MCF 10A (cell line): Measurements from ENCODE around the gene CACNA2D3. TPM values are rescaled to one million over a fixed set of nuclear protein-coding genes. Genes with fewer than 3 reads are reported as not detected.

Source experiments
- BruUV-seq: library from RNA; stranded (reverse); fragments of 400-500 nt; replicated peaks from 2 replicates; lab custom pipeline; 2021; lab: Mats Ljungman, UMichigan
- CTCF ChIA-PET: fragments of 300-600 bp; sonication (Branson Sonifier 250); formaldehyde crosslinking; extraction: SDS; loops from one replicate; lab custom pipeline; 2021; ENCODE audit warnings: antibody characterized with exemption, inconsistent platforms; lab: Yijun Ruan, JAX
- POLR2A ChIA-PET: fragments of 300-600, 350-650 bp; sonication (Branson Sonifier 250); formaldehyde crosslinking; extraction: SDS; loops from one replicate; lab custom pipeline; 2020; ENCODE audit warnings: antibody characterized with exemption, inconsistent platforms; lab: Yijun Ruan, JAX
- DNase-seq: peaks from one replicate; pipeline ENCODE4 v3.0.0-alpha.2; 2018; ENCODE audit not compliant: unreplicated experiment
- H3K27ac Mint-ChIP-seq: one replicate; pipeline ENCODE4 v1.8.0; 2022; ENCODE audit warnings: mild to moderate bottlenecking, low read depth, mixed read lengths; ENCODE audit not compliant: unreplicated experiment
- H3K27me3 Mint-ChIP-seq: one replicate; pipeline ENCODE4 v1.8.0; 2022; ENCODE audit warnings: mixed read lengths; ENCODE audit not compliant: insufficient read depth, unreplicated experiment
- H3K36me3 Mint-ChIP-seq: one replicate; pipeline ENCODE4 v1.8.0; 2022; ENCODE audit warnings: mild to moderate bottlenecking, moderate library complexity, mixed read lengths; ENCODE audit not compliant: insufficient read depth, unreplicated experiment
- H3K4me1 Mint-ChIP-seq: one replicate; pipeline ENCODE4 v1.8.0; 2022; ENCODE audit warnings: mixed read lengths; ENCODE audit not compliant: insufficient read depth, unreplicated experiment
- H3K4me3 Mint-ChIP-seq: one replicate; pipeline ENCODE4 v1.8.0; 2022; ENCODE audit warnings: mild to moderate bottlenecking, moderate library complexity, mixed read lengths; ENCODE audit not compliant: unreplicated experiment
- H3K9me3 Mint-ChIP-seq: one replicate; pipeline ENCODE4 v1.8.0; 2022; ENCODE audit warnings: mixed read lengths; ENCODE audit not compliant: unreplicated experiment
- intact Hi-C: fragments of 100-400 bp; cut with micrococcal nuclease; formaldehyde crosslinking; loops from 2 replicates; pipeline ENCODE4 v1.14.1; 2022
- total RNA-seq: library from RNA; stranded (reverse); gene quantifications from 2 replicates; pipeline ENCODE4 v1.2.3, GENCODE V29; 2022
- TF ChIP-seq, protein P1 (sequence below): fragments of 200-600 bp; IDR thresholded peaks from one replicate; pipeline ENCODE4 v1.8.0; 2022; ENCODE audit warnings: antibody characterized with exemption, mild to moderate bottlenecking; ENCODE audit not compliant: unreplicated experiment

CACNA2D3 gene
- total RNA-seq, 1 experiment from 2014 or later, result 2.3 TPM

DNA sequence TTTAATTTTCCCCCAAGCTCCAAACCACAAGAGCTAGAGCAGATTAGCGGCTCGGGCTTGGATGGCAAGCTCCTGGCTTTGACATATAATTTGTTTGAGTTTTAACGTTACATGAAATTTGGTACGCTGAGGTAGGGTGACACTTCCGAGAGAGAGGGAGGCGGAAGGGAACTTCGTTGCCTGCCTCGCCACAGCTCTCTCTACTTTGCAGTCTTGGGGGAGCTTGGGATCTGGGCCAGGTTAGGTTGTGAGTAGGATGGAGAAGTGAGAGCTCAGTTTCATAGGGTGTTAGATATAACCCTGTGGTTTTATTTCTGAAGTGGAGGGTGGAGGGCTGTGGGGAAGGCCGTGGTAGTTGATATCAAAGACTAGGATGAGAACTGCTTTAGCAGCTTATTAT, 765.8 kb downstream of the CACNA2D3 start:
- Mint-ChIP-seq H3K4me1 (peaks cover 39% of the 10 kb centered on the region), H3K27ac (peak overlapping the region; percentile 85), H3K9me3 (no peaks in the 10 kb centered on the region), H3K27me3 (no peaks in the 10 kb centered on the region), H3K4me3 (peak overlapping the region; percentile 57), H3K36me3 (peaks cover 5% of the 10 kb centered on the region)
- no TSS peak for BruUV-seq
- CTCF ChIA-PET, result no interaction called here
- intact Hi-C loops, result loop anchor here (10.0 kb wide), 1 partner anchor 447 kb away; no protein-coding TSS in a partner anchor
- DNase-seq, result no peak
- TF ChIP-seq, protein P1, sequence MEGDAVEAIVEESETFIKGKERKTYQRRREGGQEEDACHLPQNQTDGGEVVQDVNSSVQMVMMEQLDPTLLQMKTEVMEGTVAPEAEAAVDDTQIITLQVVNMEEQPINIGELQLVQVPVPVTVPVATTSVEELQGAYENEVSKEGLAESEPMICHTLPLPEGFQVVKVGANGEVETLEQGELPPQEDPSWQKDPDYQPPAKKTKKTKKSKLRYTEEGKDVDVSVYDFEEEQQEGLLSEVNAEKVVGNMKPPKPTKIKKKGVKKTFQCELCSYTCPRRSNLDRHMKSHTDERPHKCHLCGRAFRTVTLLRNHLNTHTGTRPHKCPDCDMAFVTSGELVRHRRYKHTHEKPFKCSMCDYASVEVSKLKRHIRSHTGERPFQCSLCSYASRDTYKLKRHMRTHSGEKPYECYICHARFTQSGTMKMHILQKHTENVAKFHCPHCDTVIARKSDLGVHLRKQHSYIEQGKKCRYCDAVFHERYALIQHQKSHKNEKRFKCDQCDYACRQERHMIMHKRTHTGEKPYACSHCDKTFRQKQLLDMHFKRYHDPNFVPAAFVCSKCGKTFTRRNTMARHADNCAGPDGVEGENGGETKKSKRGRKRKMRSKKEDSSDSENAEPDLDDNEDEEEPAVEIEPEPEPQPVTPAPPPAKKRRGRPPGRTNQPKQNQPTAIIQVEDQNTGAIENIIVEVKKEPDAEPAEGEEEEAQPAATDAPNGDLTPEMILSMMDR, result no peak
- POLR2A ChIA-PET, result interaction anchor here (0.6 to 1.7 kb wide), 3 partner anchors 9 to 1540 kb away, joined by 3 read pairs; no protein-coding TSS in a partner anchor

DNA sequence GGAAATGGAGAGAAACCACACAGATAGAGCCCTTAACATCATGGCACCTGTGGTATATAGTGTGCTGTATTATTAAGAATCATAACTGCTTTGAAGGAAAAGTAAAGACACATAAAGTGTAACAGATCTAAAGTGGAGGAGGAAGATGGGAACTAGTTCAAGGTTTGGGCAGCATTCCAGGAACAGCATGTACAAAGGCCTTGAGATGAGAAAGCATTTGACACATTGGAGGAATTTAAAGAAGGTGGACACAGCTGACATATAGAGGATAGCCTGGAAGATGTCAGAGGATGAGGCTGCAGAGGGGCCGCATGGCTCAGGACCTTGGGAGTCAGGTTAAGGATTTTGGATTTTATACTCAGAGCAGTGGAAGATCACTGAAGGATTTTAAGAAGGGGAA, 766.5 kb downstream of the CACNA2D3 start:
- Mint-ChIP-seq H3K27ac (peak overlapping the region; percentile 85), H3K36me3 (peaks cover 5% of the 10 kb centered on the region), H3K4me1 (peaks cover 32% of the 10 kb centered on the region), H3K9me3 (no peaks in the 10 kb centered on the region), H3K27me3 (no peaks in the 10 kb centered on the region), H3K4me3 (peak overlapping the region; percentile 57)
- TF ChIP-seq, protein P1, result no peak
- intact Hi-C loops, result loop anchor here (10.0 kb wide), 1 partner anchor 446 kb away; no protein-coding TSS in a partner anchor
- CTCF ChIA-PET, result interaction anchor here (0.7 kb wide), 1 partner anchor 1008 kb away, joined by 3 read pairs; no protein-coding TSS in a partner anchor
- DNase-seq, result peak; percentile 41
- BruUV-seq, result no TSS peak
- POLR2A ChIA-PET, result interaction anchor here (1.7 to 3.2 kb wide), 3 partner anchors 10 to 282 kb away, joined by 3 to 9 read pairs (median 5); no protein-coding TSS in a partner anchor

DNA sequence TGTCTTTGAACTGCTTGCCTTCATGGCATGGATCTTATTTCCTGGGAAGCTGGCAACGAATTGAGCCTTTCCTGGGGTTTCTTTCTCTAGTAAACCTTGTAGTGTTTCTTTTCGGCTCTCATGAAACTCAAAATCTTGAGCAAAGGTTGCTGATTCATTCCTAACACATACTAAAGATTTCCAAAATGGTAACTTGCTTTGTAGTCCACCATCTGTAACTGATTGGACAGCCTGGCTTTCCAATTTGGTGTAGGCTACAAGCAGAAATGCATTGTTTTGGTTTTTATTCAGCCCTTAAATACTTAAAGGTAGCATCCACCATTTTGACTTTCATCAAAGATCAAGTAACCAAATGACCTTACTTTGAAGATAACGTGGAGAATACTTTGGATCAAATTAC, 767.4 kb downstream of the CACNA2D3 start:
- POLR2A ChIA-PET, result interaction anchor here (1.7 to 3.2 kb wide), 3 partner anchors 9 to 281 kb away, joined by 3 to 9 read pairs (median 5); no protein-coding TSS in a partner anchor
- Mint-ChIP-seq H3K27ac (peak overlapping the region; percentile 85), H3K9me3 (no peaks in the 10 kb centered on the region), H3K4me1 (peaks cover 32% of the 10 kb centered on the region), H3K27me3 (no peaks in the 10 kb centered on the region), H3K4me3 (no peak overlapping the region), H3K36me3 (peaks cover 5% of the 10 kb centered on the region)
- BruUV-seq, result no TSS peak
- TF ChIP-seq, protein P1, result no peak
- intact Hi-C loops, result loop anchor here (5.0 to 10.0 kb wide), 3 partner anchors 95 to 445 kb away; no protein-coding TSS in a partner anchor
- CTCF ChIA-PET, result interaction anchor here (0.7 to 1.3 kb wide), 2 partner anchors 35 to 1007 kb away, joined by 3 read pairs; no protein-coding TSS in a partner anchor
- no peak for DNase-seq

DNA sequence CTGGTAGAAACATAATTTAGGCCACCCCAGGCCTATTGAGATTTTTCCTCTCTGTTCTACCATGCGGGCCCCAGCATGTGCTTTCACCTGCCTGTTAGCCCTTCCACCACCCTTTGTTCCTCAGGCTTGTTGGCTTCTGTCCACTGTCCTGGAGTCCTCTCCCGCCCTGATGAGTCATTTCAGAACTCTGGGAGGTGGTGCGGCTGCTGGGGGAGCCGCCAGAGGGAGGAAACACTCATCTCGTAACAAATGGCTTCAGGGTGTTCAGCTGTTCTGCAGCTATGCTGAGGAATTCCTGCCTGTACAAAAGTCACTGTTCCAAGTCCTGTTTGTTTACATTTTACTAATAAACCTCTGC, 769.2 kb downstream of the CACNA2D3 start:
- TF ChIP-seq, protein P1, result peak; percentile 42
- peaks cover 44% of the 10 kb centered on the region for H3K4me1 Mint-ChIP-seq
- H3K27ac Mint-ChIP-seq, result peak overlapping the region; percentile 85

More for the DNA sequence above, 769.2 kb downstream of the CACNA2D3 start:
- TSS peak; percentile 54 for BruUV-seq
- ChIA-PET CTCF (interaction anchor here (0.6 to 2.8 kb wide), 25 partner anchors 8 to 1394 kb away, joined by 3 to 9 read pairs (median 4); no protein-coding TSS in a partner anchor), POLR2A (interaction anchor here (0.6 to 3.8 kb wide), 15 partner anchors 8 to 715 kb away, joined by 3 to 24 read pairs (median 5); no protein-coding TSS in a partner anchor)
- H3K9me3 Mint-ChIP-seq, result no peaks in the 10 kb centered on the region
- DNase-seq, result peak; percentile 99
- intact Hi-C loops, result loop anchor here (1.0 to 10.0 kb wide), 3 partner anchors 21 to 276 kb away; no protein-coding TSS in a partner anchor
- H3K4me3 Mint-ChIP-seq, result peak overlapping the region; percentile 51
- H3K36me3 Mint-ChIP-seq, result peaks cover 5% of the 10 kb centered on the region
- H3K27me3 Mint-ChIP-seq, result no peaks in the 10 kb centered on the region
